GM12878 (cell line): ENCODE results near the gene LITAF.

Experiments used
- CHD1 ChIP-seq: IDR thresholded peaks from 2 replicates; pipeline ENCODE4 v1.6.1; 2012; ENCODE audit warnings: low read depth, low read length, improper control_type of control experiment
- EP300 ChIP-seq, 2 experiments: fragments of 150-350 bp in 1 of 2; IDR thresholded peaks; 2 replicates each; pipeline ENCODE4 v1.6.1; 2011 to 2012; ENCODE audit warnings: low read depth in 2 of 2, low read length in 2 of 2, borderline replicate concordance in 1 of 2, improper control_type of control experiment in 1 of 2, inconsistent platforms in 1 of 2; ENCODE audit not compliant: control insufficient read depth in 1 of 2
- EZH2 ChIP-seq: IDR thresholded peaks from 2 replicates; pipeline ENCODE4 v1.6.1; 2012; ENCODE audit warnings: low read depth, mild to moderate bottlenecking, control low read depth, inconsistent platforms, low read length, borderline replicate concordance; ENCODE audit not compliant: control insufficient read depth
- HDAC2 ChIP-seq: fragments of 200-600 bp; sonication (generic); IDR thresholded peaks from 2 replicates; pipeline ENCODE4 v1.6.1; 2017
- POLR2A ChIP-seq: IDR thresholded peaks from 2 replicates; pipeline ENCODE4 v1.6.1; 2011; ENCODE audit warnings: low read depth, mild to moderate bottlenecking, low read length
- SPI1 ChIP-seq: IDR thresholded peaks from 2 replicates; pipeline ENCODE4 v1.6.1; 2011; ENCODE audit warnings: low read depth, mild to moderate bottlenecking, low read length, moderate library complexity, borderline replicate concordance; ENCODE audit not compliant: insufficient read depth
- YY1 ChIP-seq: IDR thresholded peaks from 2 replicates; pipeline ENCODE4 v1.6.1; 2011; ENCODE audit warnings: low read depth, mild to moderate bottlenecking, low read length
- TF ChIP-seq, protein P1 (sequence below), 3 experiments: IDR thresholded peaks in 2 of 3; conservative IDR thresholded peaks in 1 of 3; 2 replicates each; pipeline ENCODE4 v1.5.1; 2011; ENCODE audit warnings: low read depth in 3 of 3, low read length in 3 of 3, mild to moderate bottlenecking in 3 of 3, control low read depth in 2 of 3, moderate library complexity in 2 of 3, inconsistent platforms in 1 of 3, mixed read lengths in 1 of 3; ENCODE audit not compliant: control insufficient read depth in 2 of 3, insufficient read depth in 1 of 3; ENCODE audit errors: extremely low read depth in 1 of 3

DNA sequence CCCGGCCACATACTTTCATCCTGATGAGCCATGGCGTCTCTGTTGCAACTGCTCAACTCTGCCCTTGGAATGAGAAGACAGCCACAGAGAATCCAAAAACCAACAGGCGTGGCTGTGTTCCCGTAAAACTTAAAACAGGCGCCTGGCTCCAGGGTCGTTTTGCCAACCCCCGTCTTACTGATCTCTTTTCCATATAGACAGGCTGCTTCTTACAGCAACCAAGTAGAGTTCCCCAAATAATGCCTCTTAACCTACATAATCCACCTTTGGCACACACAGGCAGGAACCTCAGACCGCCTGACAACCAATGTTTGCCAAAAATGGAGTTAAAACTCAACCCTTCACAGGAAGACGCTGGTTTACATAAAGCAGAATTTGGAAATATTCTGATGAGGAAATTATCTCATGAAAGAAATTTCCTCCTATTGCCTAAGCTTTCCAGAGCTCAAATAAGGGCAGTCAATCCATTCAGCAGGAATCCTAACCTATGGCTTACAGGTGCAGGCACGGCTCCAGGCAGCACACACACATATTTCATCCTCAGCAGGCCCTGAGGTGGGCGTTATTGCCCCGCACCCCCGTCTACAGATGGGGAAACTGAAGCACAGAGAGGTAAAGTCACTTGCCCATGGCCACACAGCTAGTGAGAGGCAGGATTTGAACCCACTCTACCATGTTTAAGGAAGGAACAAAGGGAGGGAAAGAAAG is 35.8 kb downstream of the LITAF start:
- TF ChIP-seq, protein P1, sequence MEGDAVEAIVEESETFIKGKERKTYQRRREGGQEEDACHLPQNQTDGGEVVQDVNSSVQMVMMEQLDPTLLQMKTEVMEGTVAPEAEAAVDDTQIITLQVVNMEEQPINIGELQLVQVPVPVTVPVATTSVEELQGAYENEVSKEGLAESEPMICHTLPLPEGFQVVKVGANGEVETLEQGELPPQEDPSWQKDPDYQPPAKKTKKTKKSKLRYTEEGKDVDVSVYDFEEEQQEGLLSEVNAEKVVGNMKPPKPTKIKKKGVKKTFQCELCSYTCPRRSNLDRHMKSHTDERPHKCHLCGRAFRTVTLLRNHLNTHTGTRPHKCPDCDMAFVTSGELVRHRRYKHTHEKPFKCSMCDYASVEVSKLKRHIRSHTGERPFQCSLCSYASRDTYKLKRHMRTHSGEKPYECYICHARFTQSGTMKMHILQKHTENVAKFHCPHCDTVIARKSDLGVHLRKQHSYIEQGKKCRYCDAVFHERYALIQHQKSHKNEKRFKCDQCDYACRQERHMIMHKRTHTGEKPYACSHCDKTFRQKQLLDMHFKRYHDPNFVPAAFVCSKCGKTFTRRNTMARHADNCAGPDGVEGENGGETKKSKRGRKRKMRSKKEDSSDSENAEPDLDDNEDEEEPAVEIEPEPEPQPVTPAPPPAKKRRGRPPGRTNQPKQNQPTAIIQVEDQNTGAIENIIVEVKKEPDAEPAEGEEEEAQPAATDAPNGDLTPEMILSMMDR (IDR thresholded peaks at IDR 0.05 in 2 of 3, conservative IDR thresholded peaks at IDR 0.05 in 1 of 3; ENCODE audit: control insufficient read depth in 2 of 3, extremely low read depth in 1 of 3, insufficient read depth in 1 of 3, low read depth in 3 of 3, low read length in 3 of 3), result no peak
- TF ChIP-seq HDAC2 (no peak), EZH2 (no peak), SPI1 (no peak), CHD1 (no peak), EP300 (IDR thresholded peaks at IDR 0.05; ENCODE audit: borderline replicate concordance in 1 of 2, control insufficient read depth in 1 of 2, low read depth in 2 of 2, low read length in 2 of 2) (no peak), YY1 (no peak), POLR2A (no peak)
